ENCODE data around the gene VGLL3.

DNA sequence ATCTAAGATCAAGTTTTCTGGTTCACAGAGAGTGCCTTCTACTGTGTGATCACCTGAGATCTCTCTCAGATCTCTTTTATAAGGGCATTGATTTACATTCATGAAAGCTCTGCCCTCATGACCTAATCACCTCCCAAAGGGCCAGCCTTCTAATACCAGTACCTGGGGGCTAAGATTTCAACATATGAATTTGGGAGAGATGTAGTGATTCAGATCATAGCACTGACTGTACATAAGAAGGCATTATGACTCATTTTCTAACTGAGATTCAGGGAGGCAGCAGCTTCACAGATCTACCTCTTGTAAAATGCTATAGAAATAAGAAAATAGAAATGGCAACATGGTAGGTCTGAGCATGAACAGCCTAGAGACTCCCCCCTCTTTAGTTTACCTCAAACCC is 39.6 kb downstream of the VGLL3 start:
- TF ChIP-seq, protein P1, sequence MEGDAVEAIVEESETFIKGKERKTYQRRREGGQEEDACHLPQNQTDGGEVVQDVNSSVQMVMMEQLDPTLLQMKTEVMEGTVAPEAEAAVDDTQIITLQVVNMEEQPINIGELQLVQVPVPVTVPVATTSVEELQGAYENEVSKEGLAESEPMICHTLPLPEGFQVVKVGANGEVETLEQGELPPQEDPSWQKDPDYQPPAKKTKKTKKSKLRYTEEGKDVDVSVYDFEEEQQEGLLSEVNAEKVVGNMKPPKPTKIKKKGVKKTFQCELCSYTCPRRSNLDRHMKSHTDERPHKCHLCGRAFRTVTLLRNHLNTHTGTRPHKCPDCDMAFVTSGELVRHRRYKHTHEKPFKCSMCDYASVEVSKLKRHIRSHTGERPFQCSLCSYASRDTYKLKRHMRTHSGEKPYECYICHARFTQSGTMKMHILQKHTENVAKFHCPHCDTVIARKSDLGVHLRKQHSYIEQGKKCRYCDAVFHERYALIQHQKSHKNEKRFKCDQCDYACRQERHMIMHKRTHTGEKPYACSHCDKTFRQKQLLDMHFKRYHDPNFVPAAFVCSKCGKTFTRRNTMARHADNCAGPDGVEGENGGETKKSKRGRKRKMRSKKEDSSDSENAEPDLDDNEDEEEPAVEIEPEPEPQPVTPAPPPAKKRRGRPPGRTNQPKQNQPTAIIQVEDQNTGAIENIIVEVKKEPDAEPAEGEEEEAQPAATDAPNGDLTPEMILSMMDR (IDR thresholded peaks at IDR 0.05) = no peak
- no peak for TF ChIP-seq ZFX (IDR thresholded peaks at IDR 0.05; ENCODE audit: borderline replicate concordance)
